ENCODE measurements around the gene MYOC.

GRCh38 chr1:171596119-171596518 lies 56.4 kb downstream of the MYOC start:
- TF ChIP-seq CTCF (IDR thresholded peaks at IDR 0.05; ENCODE audit: poor library complexity, severe bottlenecking) (no peak), EZH2 (IDR thresholded peaks at IDR 0.05; ENCODE audit: borderline replicate concordance, insufficient read depth, low read length, poor library complexity, severe bottlenecking) (no peak), SMC3 (conservative IDR thresholded peaks at IDR 0.05; ENCODE audit: poor library complexity) (no peak), POLR2AphosphoS5 (IDR thresholded peaks at IDR 0.05) (no peak), REST (IDR thresholded peaks at IDR 0.05; ENCODE audit: borderline replicate concordance) (no peak), TAF1 (IDR thresholded peaks at IDR 0.05; ENCODE audit: low read depth) (no peak), RAD21 (conservative IDR thresholded peaks at IDR 0.05) (no peak)

Data from neural cell (in vitro differentiated cells).